ENCODE data around the gene TRPT1. TPM values are rescaled to one million over a fixed set of nuclear protein-coding genes. Genes with fewer than 3 reads are reported as not detected.

TRPT1 gene
- total and polyA plus RNA-seq, 7 donors, result 49.6 to 131 (median 96.1) TPM

DNA sequence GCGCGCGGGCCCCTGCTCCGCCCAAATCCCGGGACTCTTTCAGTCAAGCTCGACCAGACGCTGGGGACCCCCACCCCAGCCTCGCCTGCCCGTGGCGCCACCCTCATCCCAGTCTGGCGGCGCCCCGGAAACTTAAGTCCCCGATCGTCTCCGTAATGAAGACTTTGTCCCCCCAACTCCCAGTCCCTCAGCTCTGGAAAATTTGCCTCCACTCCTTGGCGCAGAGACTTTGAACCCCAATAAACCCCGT lies 25.7 kb upstream of the TRPT1 start:
- Histone ChIP-seq H3K4me1 (peaks cover 36% of the 10 kb centered on the region), H3K27ac (peak overlapping the region; percentile 75), H3K36me3 (ENCODE audit: insufficient read depth in 1 of 2, low read depth in 1 of 2) (peaks cover 0 to 23% of the 10 kb centered on the region in 2 donors), H3K4me3 (peak overlapping the region; percentile 89), H3K9me3 (no peaks in the 10 kb centered on the region), H3K27me3 (ENCODE audit: insufficient read depth in 3 of 3, low read length in 2 of 3) (no peaks in the 10 kb centered on the region)
- WGBS, 3 donors, result 0 to 1% (median 0%) methylated on average over 10 to 18 of the region's 18 CpGs
- intact Hi-C loops (cut with DNase I), result loop anchor here (2.0 to 5.0 kb wide), 2 partner anchors 17 to 51 kb away; partner anchors contain the start of gene CATSPERZ (in 1 of the 2)
- ATAC-seq (no peak), DNase-seq (no peak)
- TF ChIP-seq, protein P1, sequence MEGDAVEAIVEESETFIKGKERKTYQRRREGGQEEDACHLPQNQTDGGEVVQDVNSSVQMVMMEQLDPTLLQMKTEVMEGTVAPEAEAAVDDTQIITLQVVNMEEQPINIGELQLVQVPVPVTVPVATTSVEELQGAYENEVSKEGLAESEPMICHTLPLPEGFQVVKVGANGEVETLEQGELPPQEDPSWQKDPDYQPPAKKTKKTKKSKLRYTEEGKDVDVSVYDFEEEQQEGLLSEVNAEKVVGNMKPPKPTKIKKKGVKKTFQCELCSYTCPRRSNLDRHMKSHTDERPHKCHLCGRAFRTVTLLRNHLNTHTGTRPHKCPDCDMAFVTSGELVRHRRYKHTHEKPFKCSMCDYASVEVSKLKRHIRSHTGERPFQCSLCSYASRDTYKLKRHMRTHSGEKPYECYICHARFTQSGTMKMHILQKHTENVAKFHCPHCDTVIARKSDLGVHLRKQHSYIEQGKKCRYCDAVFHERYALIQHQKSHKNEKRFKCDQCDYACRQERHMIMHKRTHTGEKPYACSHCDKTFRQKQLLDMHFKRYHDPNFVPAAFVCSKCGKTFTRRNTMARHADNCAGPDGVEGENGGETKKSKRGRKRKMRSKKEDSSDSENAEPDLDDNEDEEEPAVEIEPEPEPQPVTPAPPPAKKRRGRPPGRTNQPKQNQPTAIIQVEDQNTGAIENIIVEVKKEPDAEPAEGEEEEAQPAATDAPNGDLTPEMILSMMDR (IDR thresholded peaks at IDR 0.05), result no peak

DNA sequence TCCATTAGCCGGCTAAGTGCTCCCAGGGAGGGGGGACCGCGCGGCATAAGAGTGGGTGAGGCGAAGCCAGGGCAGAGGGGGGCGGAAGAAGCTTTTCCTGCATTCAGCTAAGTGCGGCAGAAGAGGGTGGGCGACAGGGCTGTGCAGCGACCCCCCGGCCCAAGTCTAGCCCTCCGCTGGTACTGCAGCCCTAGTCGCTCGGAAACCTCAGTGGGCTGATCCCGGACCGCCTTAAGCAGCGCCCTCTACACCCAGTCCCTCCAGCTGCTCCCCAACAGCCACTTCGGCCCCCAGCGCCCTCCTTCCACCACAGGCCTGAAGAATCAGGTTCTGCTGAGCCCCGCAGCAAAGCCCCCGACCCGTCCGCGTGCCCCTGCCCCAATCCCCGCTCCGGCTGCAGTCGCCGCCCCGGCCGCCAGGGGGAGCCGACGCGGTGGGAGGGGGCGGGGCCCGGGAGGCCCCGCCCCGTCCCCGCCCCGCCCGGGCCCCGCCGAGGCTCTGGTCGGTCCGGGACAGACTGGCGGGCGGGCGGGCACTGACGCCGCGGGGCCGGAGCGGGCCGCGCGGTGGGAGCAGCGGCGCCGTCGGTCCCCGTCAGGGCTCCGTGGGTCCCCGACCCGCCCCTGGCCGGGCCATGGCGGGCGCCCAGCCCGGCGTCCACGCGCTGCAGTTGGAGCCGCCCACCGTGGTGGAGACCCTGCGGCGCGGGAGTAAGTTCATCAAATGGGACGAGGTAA lies 25.2 kb upstream of the TRPT1 start, which contains the start of gene PLCB3:
PLCB3 (plus strand) TSS at position 515 of the 737 bp plus-strand sequence; CDS start at position 635, 120 bp downstream.
- peaks cover 0 to 18% of the 10 kb centered on the region in 2 donors for H3K36me3 ChIP-seq (ENCODE audit: insufficient read depth in 1 of 2, low read depth in 1 of 2)
- TF ChIP-seq, protein P1 (IDR thresholded peaks at IDR 0.05), result peak; percentile 83
- H3K27me3 ChIP-seq (ENCODE audit: insufficient read depth in 3 of 3, low read length in 2 of 3), result no peaks in the 10 kb centered on the region
- WGBS, 3 donors, result 0 to 1% (median 0%) methylated on average over 27 to 75 of the region's 75 CpGs
- peak within 1 kb of the TSS; percentile 89 for H3K4me3 ChIP-seq
- peak; percentile 55 to 82 for DNase-seq
- H3K9me3 ChIP-seq, result no peaks in the 10 kb centered on the region
- H3K27ac ChIP-seq, result peak within 1 kb of the TSS; percentile 75
- intact Hi-C loops (cut with DNase I), result loop anchor here (2.0 to 5.0 kb wide), 2 partner anchors 18 to 51 kb away; partner anchors contain the start of gene CATSPERZ (in 1 of the 2)
- peaks cover 36% of the 10 kb centered on the region for H3K4me1 ChIP-seq
- ATAC-seq, result peak; percentile 58 to 67 (median 64)

DNA sequence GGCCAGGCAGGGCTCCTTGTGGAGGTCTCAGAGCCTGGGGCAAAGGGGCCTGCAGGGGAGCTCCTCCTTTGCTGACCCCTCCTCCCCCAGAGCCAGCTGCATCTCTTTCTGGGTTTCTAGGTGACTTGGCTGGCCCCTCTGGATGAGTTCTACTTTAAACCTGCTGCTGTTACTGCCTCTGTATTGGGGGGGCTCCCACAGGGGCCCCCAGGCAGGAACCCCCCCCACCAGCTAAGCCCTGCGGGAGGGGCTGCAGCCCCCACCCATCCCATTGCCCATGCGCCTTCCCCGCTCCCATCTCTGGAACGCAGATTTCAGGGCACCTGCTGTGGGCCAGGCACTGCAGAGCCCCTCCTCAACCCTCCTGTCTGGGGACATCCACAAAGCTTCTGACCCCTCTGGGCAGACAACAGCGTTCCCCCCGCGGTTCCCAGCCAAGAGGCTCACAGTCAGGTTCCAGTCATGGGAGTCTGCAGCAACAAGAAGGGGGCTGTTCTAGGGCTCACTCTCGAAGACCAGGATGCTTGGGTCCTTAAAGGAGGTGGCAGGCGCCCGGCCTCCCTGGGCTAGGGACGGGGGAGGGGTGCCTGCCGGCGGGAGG lies 24.5 kb upstream of the TRPT1 start:
- Histone ChIP-seq H3K9me3 (no peaks in the 10 kb centered on the region), H3K27me3 (ENCODE audit: insufficient read depth in 3 of 3, low read length in 2 of 3) (no peaks in the 10 kb centered on the region), H3K4me1 (peaks cover 36% of the 10 kb centered on the region), H3K36me3 (ENCODE audit: insufficient read depth in 1 of 2, low read depth in 1 of 2) (peaks cover 0 to 11% of the 10 kb centered on the region in 2 donors), H3K4me3 (peak overlapping the region; percentile 89), H3K27ac (no peak overlapping the region)
- DNase-seq (no peak), ATAC-seq (peak in 1 of 4 donors; percentile 1)
- intact Hi-C loops (cut with DNase I), result loop anchor here (2.0 to 5.0 kb wide), 2 partner anchors 18 to 52 kb away; partner anchors contain the start of gene CATSPERZ (in 1 of the 2)
- 23 to 32% (median 24%) methylated on average over 12 to 13 of the region's 13 CpGs for WGBS, 3 donors
- TF ChIP-seq, protein P1 (IDR thresholded peaks at IDR 0.05), result no peak

DNA sequence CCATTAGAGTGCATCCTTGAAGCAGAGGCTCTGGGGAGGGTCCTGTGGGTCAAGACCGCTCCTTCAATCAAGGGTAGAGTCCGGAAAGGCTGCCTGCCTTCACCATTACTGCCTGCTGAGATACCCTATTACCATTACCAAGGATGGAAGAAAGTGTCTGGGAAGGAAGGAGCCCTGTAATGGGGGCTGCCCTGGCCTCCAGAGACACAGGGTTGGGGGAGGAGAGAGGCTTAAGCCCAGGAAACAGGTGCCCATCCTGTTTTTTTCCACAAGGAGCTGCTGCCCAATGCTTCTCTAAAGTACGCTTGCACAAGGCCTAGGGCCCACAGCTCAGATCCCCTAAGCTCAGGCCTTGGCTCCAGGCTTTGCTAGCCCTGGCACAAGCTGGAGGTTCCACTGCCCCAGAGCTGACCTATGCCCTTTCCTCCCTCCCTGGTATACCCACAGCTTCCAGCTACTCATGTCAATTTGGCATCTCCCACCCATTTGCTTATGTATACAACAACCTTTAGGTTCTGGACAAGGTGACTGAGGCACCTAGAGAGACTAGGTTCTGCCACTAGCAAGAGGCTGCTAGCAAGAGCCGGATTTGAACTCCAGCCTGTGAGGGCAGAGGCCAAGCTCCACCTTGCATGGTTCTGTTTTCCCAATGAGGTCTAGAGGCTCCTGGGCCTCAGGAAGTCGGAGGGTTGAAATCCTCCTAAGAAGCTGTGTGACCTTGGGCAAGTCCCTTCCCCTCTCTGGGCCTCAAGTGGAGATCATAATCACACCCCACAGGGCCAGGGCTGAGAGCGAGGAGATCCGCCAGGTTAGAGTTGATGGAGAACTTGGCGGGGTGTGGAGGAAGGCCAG lies 23.8 kb upstream of the TRPT1 start:
- DNase-seq (no peak), ATAC-seq (no peak)
- intact Hi-C loops (cut with DNase I), result loop anchor here (2.0 to 5.0 kb wide), 2 partner anchors 19 to 53 kb away; partner anchors contain the start of gene CATSPERZ (in 1 of the 2)
- Histone ChIP-seq H3K27ac (no peak overlapping the region), H3K27me3 (ENCODE audit: insufficient read depth in 3 of 3, low read length in 2 of 3) (no peaks in the 10 kb centered on the region), H3K36me3 (ENCODE audit: insufficient read depth in 1 of 2, low read depth in 1 of 2) (peaks cover 0 to 7% of the 10 kb centered on the region in 2 donors), H3K9me3 (no peaks in the 10 kb centered on the region), H3K4me3 (peak overlapping the region; percentile 89), H3K4me1 (peaks cover 36% of the 10 kb centered on the region)
- WGBS, 3 donors, result 90 to 96% (median 91%) methylated on average over 8 of the region's 8 CpGs
- TF ChIP-seq, protein P1 (IDR thresholded peaks at IDR 0.05), result no peak
